HCT116 (cell line): ENCODE data around the gene MBD3L2. TPM values are rescaled to one million over a fixed set of nuclear protein-coding genes. Genes with fewer than 3 reads are reported as not detected.

Experiments
- ATAC-seq: fragments of 200-7000 bp; cut with Tn5 transposase; 2 replicates; pipeline ENCODE4 v1.9.1; 2020; ENCODE audit warnings: mild to moderate bottlenecking, moderate library complexity
- BruUV-seq: library from RNA; stranded (reverse); fragments of 400-500 nt; replicated peaks from 2 replicates; lab custom pipeline; 2021; lab: Mats Ljungman, UMichigan
- CTCF ChIA-PET: fragments of 300-600 bp; sonication (Branson Sonifier 250); formaldehyde crosslinking; loops from one replicate; lab custom pipeline; 2021; ENCODE audit warnings: antibody characterized with exemption; lab: Charles Lee
- POLR2A ChIA-PET: fragments of 300-600, 350-600 bp; sonication (Branson Sonifier 250); formaldehyde crosslinking; loops from one replicate; lab custom pipeline; 2021; ENCODE audit warnings: antibody characterized with exemption; lab: Charles Lee
- RAD21 ChIA-PET, 2 experiments: fragments of 300-600 bp; sonication (Branson Sonifier 250); formaldehyde crosslinking; loops; one replicate each; lab custom pipeline; 2023; ENCODE audit warnings: low total read pairs in 2 of 2; ENCODE audit not compliant: uncharacterized antibody in 2 of 2, unreplicated experiment in 2 of 2, low non-redundant PET in 1 of 2; lab: Charles Lee
- DNase-seq: peaks from one replicate; pipeline ENCODE4 v3.0.0-alpha.2; 2010; ENCODE audit warnings: low read depth, low spot score
- H2AFZ ChIP-seq: fragments of 200-600 bp; shearing (Covaris generic), sonication (generic); 2 replicates; pipeline ENCODE4 v1.6.1; 2017; ENCODE audit warnings: low read depth, mixed run types, mixed read lengths, antibody characterized with exemption, low read length; ENCODE audit not compliant: poor library complexity, severe bottlenecking
- H3K27ac ChIP-seq: 2 replicates; pipeline ENCODE4 v1.5.1; 2012; ENCODE audit warnings: low read depth, low read length
- H3K27me3 ChIP-seq: fragments of 200-600 bp; sonication (generic); 2 replicates; pipeline ENCODE4 v1.6.1; 2016; ENCODE audit warnings: mixed run types, low read length, mixed read lengths; ENCODE audit not compliant: insufficient read depth
- H3K36me3 ChIP-seq, 2 experiments: fragments of 200-500 bp in 1 of 2; fragments of 200-600 bp in 1 of 2; sonication (Bioruptor generic) in 1 of 2; sonication (generic) in 1 of 2; 2 replicates each; pipeline versions ENCODE4 v1.5.1 to v1.6.1; 2014 to 2016; ENCODE audit warnings: low read length in 2 of 2, inconsistent platforms in 1 of 2, mixed read lengths in 1 of 2, mixed run types in 1 of 2; ENCODE audit not compliant: insufficient read depth in 2 of 2, control insufficient read depth in 1 of 2
- H3K4me1 ChIP-seq, 2 experiments: fragments of 200-600 bp in 1 of 2; sonication (generic) in 1 of 2; 2 replicates each; pipeline versions ENCODE4 v1.5.1 to v1.6.1; 2012 to 2017; ENCODE audit warnings: low read length in 2 of 2, inconsistent platforms in 1 of 2, mild to moderate bottlenecking in 1 of 2, mixed read lengths in 1 of 2, mixed run types in 1 of 2, moderate library complexity in 1 of 2; ENCODE audit not compliant: insufficient read depth in 2 of 2, control insufficient read depth in 1 of 2
- H3K4me2 ChIP-seq: fragments of 200-600 bp; sonication (generic); 2 replicates; pipeline ENCODE4 v1.6.1; 2017; ENCODE audit warnings: mixed run types, low read length, mixed read lengths
- H3K4me3 ChIP-seq, 2 experiments: fragments of 200-600 bp in 1 of 2; sonication (generic) in 1 of 2; replicated peaks in 1 of 2; 2 replicates each; pipeline ENCODE4 v1.5.1; 2011 to 2016; ENCODE audit warnings: low read length in 2 of 2, control low read depth in 1 of 2, low read depth in 1 of 2, mild to moderate bottlenecking in 1 of 2, mixed read lengths in 1 of 2, mixed run types in 1 of 2
- H3K79me2 ChIP-seq: fragments of 200-600 bp; sonication (generic); 2 replicates; pipeline ENCODE4 v1.6.1; 2017; ENCODE audit warnings: mild to moderate bottlenecking, mixed run types, low read length, moderate library complexity, mixed read lengths; ENCODE audit not compliant: insufficient read depth
- H3K9ac ChIP-seq: fragments of 200-600 bp; sonication (generic); 2 replicates; pipeline ENCODE4 v1.6.1; 2016; ENCODE audit warnings: low read length, mixed read lengths
- H3K9me2 ChIP-seq: fragments of 200-600 bp; sonication (generic), shearing (Covaris generic); 2 replicates; pipeline ENCODE4 v1.6.1; 2017; ENCODE audit warnings: mixed run types, mild to moderate bottlenecking, moderate library complexity; ENCODE audit not compliant: insufficient read depth
- H3K9me3 ChIP-seq, 2 experiments: fragments of 200-500 bp in 1 of 2; fragments of 200-600 bp in 1 of 2; sonication (Bioruptor generic) in 1 of 2; sonication (generic) in 1 of 2; 2 replicates each; pipeline ENCODE4 v1.6.1; 2014 to 2017; ENCODE audit warnings: low read length in 2 of 2, mixed read lengths in 2 of 2, inconsistent platforms in 1 of 2, low read depth in 1 of 2, mild to moderate bottlenecking in 1 of 2, mixed run types in 1 of 2, moderate library complexity in 1 of 2; ENCODE audit not compliant: control insufficient read depth in 1 of 2, insufficient read depth in 1 of 2
- H4K20me1 ChIP-seq: fragments of 200-600 bp; sonication (generic), shearing (Covaris generic); 2 replicates; pipeline ENCODE4 v1.6.1; 2017; ENCODE audit warnings: mixed run types, mild to moderate bottlenecking, moderate library complexity; ENCODE audit not compliant: insufficient read depth
- ATF3 ChIP-seq: IDR thresholded peaks from 2 replicates; pipeline ENCODE4 v1.6.1; 2012
- CEBPB ChIP-seq: IDR thresholded peaks from 2 replicates; pipeline ENCODE4 v1.6.1; 2012; ENCODE audit warnings: low read depth
- CTCF ChIP-seq, 3 experiments: fragments of 200-600 bp in 1 of 3; sonication (generic) in 1 of 3; IDR thresholded peaks in 2 of 3; conservative IDR thresholded peaks in 1 of 3; 2 replicates each; pipeline ENCODE4 v1.5.1; 2012 to 2017; ENCODE audit warnings: low read depth in 2 of 3, low read length in 2 of 3, antibody characterized with exemption in 1 of 3, borderline replicate concordance in 1 of 3, control low read depth in 1 of 3, mild to moderate bottlenecking in 1 of 3, mixed read lengths in 1 of 3, mixed run types in 1 of 3, moderate library complexity in 1 of 3; ENCODE audit not compliant: insufficient read depth in 1 of 3
- ELF1 ChIP-seq: IDR thresholded peaks from 2 replicates; pipeline ENCODE4 v1.6.1; 2012; ENCODE audit warnings: low read depth, borderline replicate concordance
- EZH2 ChIP-seq: fragments of 200-600 bp; sonication (generic); IDR thresholded peaks from 2 replicates; pipeline ENCODE4 v1.6.1; 2017; ENCODE audit warnings: antibody characterized with exemption, mixed run types
- EZH2phosphoT487 ChIP-seq: fragments of 200-600 bp; IDR thresholded peaks from 2 replicates; pipeline ENCODE4 v1.6.1; 2018; ENCODE audit warnings: antibody characterized with exemption, borderline replicate concordance
- JUND ChIP-seq: IDR thresholded peaks from 2 replicates; pipeline ENCODE4 v1.6.1; 2012
- MAX ChIP-seq: IDR thresholded peaks from 2 replicates; pipeline ENCODE4 v1.6.1; 2012
- POLR2A ChIP-seq: IDR thresholded peaks from 2 replicates; pipeline ENCODE4 v1.7.0; 2011; ENCODE audit warnings: borderline replicate concordance; ENCODE audit not compliant: insufficient read depth, insufficient read length; ENCODE audit errors: extremely low read depth
- POLR2AphosphoS5 ChIP-seq: IDR thresholded peaks from 2 replicates; pipeline ENCODE4 v1.6.1; 2011; ENCODE audit warnings: mild to moderate bottlenecking, low read depth, low read length, moderate library complexity
- TCF7L2 ChIP-seq: IDR thresholded peaks from 2 replicates; pipeline ENCODE4 v1.7.0; 2011; ENCODE audit warnings: borderline replicate concordance, inconsistent platforms; ENCODE audit not compliant: insufficient read depth, insufficient read length; ENCODE audit errors: extremely low read depth
- ZFX ChIP-seq: fragments of 450-650 bp; IDR thresholded peaks from 2 replicates; pipeline ENCODE4 v1.6.1; 2017
- ZNF274 ChIP-seq: fragments of 200-500 bp; sonication (Bioruptor generic); IDR thresholded peaks from 2 replicates; pipeline ENCODE4 v1.6.1; 2014; ENCODE audit warnings: mild to moderate bottlenecking, low read depth, low read length, inconsistent platforms
- intact Hi-C: fragments of 100-400 bp; cut with micrococcal nuclease; formaldehyde crosslinking; loops from 2 replicates; pipeline ENCODE4 v1.10.0; 2022
- total RNA-seq: library from RNA; stranded (reverse); gene quantifications from one replicate; pipeline ENCODE4 v1.2.1, GENCODE V29; 2021; ENCODE audit not compliant: unreplicated experiment

Gene MBD3L2
- total RNA-seq, 1 experiment from 2014 or later, result not detected

- H3K4me3 ChIP-seq, result no peak overlapping the region
- TF ChIP-seq ZNF274 (no peak), EZH2 (no peak), ZFX (no peak), CTCF (IDR thresholded peaks at IDR 0.05 in 2 of 3, conservative IDR thresholded peaks at IDR 0.05 in 1 of 3; ENCODE audit: borderline replicate concordance in 1 of 3, insufficient read depth in 1 of 3, low read depth in 2 of 3, low read length in 2 of 3) (no peak), EZH2phosphoT487 (no peak), ELF1 (no peak), JUND (no peak), ATF3 (no peak), MAX (no peak), POLR2AphosphoS5 (no peak), POLR2A (no peak), TCF7L2 (no peak), CEBPB (no peak)
- H3K79me2 ChIP-seq, result peaks cover 18% of the 10 kb centered on the region
- RAD21 ChIA-PET, result no interaction called here
- H3K4me2 ChIP-seq, result no peak overlapping the region
- no peak overlapping the region for H2AFZ ChIP-seq
- no TSS peak for BruUV-seq
- no peak overlapping the region for H3K9ac ChIP-seq
- DNase-seq (no peak), ATAC-seq (no peak)
- no peaks in the 10 kb centered on the region for H4K20me1 ChIP-seq
- H3K9me3 ChIP-seq, result peaks cover 2 to 7% of the 10 kb centered on the region in 2 experiments; a peak in 3 of 4 replicates
- CTCF ChIA-PET, result no interaction called here
- intact Hi-C loops, result no loop called here
- POLR2A ChIA-PET, result interaction anchor here (1.0 kb wide), 1 partner anchor 9 kb away, joined by 3 read pairs; no protein-coding TSS in a partner anchor
- H3K27ac ChIP-seq, result no peak overlapping the region
- peaks cover 43 to 44% of the 10 kb centered on the region in 2 experiments for H3K36me3 ChIP-seq
- no peaks in the 10 kb centered on the region for H3K9me2 ChIP-seq
- peaks cover 8 to 11% of the 10 kb centered on the region in 2 experiments; a peak in 3 of 4 replicates for H3K4me1 ChIP-seq
- no peaks in the 10 kb centered on the region for H3K27me3 ChIP-seq
These were observed 23.4 kb downstream of the MBD3L2 start for GRCh38 chr19:7072541-7072940.
